AG04449 (cell line): Measurements from ENCODE around the gene BRD4.

Experiments used
- CTCF ChIA-PET: fragments of 350-600 bp; formaldehyde crosslinking; extraction: SDS; loops from one replicate; lab custom pipeline; 2021; ENCODE audit warnings: antibody characterized with exemption; lab: Yijun Ruan, JAX
- POLR2A ChIA-PET: fragments of 400-600, 350-600 bp; formaldehyde crosslinking; extraction: SDS; loops from one replicate; lab custom pipeline; 2020; ENCODE audit warnings: antibody characterized with exemption, inconsistent platforms; lab: Yijun Ruan, JAX
- DNase-seq: peaks from one replicate; pipeline ENCODE4 v3.0.0-alpha.2; 2010; ENCODE audit warnings: low read depth, low spot score
- H3K4me3 ChIP-seq: 2 replicates; pipeline ENCODE4 v1.5.1; 2011; ENCODE audit warnings: low read depth, mild to moderate bottlenecking, control low read depth, low read length
- TF ChIP-seq, protein P1 (sequence below): IDR thresholded peaks from one replicate; pipeline ENCODE4 v1.5.1; 2011; ENCODE audit warnings: mild to moderate bottlenecking, moderate library complexity, low read length, control low read depth, inconsistent platforms; ENCODE audit not compliant: insufficient read depth; ENCODE audit errors: missing control alignments

BRD4 gene

DNA sequence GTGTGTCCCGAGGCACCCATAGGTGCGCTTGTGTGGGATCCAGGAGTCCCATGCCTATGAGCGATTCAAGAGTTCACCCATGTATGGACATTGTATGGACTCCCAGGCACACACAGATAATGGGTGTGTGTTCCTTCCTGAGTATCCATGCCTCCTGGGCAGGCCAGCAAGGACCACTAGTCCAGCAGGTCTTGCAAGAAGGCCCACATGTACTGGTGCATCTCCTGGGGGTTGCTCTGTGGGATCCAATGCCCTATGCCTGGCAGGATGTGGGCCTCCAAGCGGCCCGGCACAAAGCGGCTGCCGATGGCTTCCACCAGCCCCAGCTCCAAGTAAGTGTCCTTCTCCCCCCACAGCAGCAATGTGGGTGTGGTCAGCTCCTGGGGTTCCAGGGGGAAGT, 105.1 kb downstream of the BRD4 start:
- TF ChIP-seq, protein P1, sequence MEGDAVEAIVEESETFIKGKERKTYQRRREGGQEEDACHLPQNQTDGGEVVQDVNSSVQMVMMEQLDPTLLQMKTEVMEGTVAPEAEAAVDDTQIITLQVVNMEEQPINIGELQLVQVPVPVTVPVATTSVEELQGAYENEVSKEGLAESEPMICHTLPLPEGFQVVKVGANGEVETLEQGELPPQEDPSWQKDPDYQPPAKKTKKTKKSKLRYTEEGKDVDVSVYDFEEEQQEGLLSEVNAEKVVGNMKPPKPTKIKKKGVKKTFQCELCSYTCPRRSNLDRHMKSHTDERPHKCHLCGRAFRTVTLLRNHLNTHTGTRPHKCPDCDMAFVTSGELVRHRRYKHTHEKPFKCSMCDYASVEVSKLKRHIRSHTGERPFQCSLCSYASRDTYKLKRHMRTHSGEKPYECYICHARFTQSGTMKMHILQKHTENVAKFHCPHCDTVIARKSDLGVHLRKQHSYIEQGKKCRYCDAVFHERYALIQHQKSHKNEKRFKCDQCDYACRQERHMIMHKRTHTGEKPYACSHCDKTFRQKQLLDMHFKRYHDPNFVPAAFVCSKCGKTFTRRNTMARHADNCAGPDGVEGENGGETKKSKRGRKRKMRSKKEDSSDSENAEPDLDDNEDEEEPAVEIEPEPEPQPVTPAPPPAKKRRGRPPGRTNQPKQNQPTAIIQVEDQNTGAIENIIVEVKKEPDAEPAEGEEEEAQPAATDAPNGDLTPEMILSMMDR = no peak
- no peak for DNase-seq
- ChIA-PET CTCF (no interaction called here), POLR2A (no interaction called here)
- H3K4me3 ChIP-seq = no peak overlapping the region

DNA sequence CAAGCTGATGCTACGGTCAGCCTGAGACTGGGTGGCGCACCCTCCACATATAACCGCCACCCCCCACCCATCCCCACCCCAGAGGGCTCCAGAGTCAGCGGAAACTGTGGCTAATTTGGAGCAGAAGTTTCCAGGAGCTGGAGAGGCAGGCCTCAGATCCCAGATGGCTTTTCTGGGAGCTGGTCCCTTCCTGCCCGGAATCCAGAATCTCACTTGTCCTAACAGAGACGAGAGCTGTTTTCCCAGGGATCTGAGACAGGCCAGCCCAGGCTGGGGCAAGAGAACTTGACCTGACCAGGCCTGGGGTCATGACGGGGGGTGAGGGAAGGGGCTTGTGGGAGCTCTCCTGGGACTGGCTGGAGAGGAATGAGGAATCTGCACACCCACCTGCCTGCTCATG, 106.6 kb downstream of the BRD4 start:
- ChIA-PET CTCF (no interaction called here), POLR2A (interaction anchor here (0.6 to 1.0 kb wide), 2 partner anchors 72 to 153 kb away, joined by 3 read pairs; no protein-coding TSS in a partner anchor)
- TF ChIP-seq, protein P1 = no peak
- H3K4me3 ChIP-seq = no peak overlapping the region
- DNase-seq = no peak

DNA sequence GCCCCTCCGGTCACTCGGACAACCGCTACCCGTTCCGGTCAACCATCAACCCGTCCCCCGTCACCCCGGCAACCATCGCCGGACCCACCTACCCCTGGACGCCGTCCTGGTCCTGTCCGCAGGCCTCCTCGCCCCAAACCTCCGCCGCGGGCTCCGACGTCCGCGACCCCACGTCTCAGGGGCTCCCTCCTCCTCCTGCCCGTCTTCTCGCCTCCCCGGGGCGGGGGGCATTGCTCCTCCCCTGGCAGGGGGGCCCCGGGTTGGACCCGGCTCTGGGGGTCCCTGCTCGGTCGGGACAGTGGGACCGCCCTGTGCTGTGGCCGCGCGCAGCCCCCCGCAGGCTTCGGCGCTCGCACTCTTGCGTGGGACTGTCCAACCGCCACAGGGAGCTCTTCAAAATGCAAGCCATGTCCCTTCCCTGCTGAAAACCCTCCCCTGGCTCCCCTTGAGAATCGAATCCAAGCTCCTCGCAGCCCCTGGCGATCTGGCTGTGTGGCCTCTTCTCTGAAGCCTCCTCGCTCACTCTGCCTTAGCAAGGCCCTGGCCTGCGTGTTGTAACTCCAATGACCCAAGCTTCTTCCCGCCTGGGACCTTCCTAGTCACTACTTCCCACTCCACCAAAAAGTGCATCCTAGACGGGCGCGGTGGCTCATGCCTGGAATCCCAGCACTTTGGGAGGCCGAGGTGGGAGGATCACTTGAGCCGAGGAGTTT, 108.5 kb downstream of the BRD4 start:
- TF ChIP-seq, protein P1 = no peak
- ChIA-PET POLR2A (interaction anchor here (1.0 kb wide), 1 partner anchor 12 kb away, joined by 3 read pairs; no protein-coding TSS in a partner anchor), CTCF (interaction anchor here (0.9 to 1.4 kb wide), 2 partner anchors 10 to 26 kb away, joined by 3 to 5 read pairs; no protein-coding TSS in a partner anchor)
- no peak for DNase-seq
- H3K4me3 ChIP-seq = peak overlapping the region; percentile 75

DNA sequence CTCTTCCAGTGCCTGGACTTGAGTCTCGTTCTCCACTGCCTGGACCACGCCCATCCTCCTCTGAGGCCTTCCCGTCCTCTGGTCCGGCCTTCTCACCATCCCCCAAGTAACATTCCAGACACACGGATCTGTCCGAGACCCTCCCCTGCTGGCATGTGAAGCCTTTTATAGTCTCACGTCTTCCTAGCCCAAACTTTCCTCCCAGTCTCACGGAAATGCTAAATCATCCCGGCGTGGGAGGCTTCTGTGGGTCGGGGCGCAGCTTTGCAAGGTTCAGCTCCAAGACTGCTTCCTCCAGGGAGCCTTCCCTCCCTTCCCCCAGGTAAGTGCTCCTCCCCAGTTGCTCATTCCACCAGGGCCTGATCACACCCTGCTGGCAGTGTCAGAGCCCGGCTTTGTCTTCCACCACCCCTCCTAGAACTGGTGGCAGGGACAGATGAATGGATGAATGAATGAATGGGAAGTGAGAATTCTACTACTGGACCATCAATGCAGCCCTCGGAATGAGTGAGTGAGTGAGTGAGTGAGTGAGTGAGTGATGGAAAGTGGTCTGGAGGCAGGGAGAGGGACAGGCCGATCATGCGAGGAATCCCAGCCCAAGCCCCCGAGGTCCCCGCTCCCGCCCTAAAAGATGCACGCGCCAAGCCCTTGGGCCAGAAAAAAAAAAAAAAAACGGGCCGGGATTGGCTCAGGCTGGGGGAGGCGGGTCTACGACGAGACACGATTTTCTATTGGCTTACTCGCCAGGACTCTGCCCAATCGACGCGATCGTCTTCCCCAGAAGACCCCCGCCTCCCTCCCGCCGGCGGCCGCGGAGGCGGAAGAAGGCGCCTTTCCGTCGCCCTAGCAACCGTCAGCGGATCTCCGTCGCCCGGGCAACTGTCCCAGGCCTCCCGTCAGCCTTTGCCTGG, 109.3 kb downstream of the BRD4 start:
- POLR2A ChIA-PET = no interaction called here
- TF ChIP-seq, protein P1 = no peak
- peak; percentile 72 for DNase-seq
- CTCF ChIA-PET = interaction anchor here (0.9 to 1.4 kb wide), 2 partner anchors 11 to 27 kb away, joined by 3 to 5 read pairs; no protein-coding TSS in a partner anchor
- H3K4me3 ChIP-seq = peak overlapping the region; percentile 75

DNA sequence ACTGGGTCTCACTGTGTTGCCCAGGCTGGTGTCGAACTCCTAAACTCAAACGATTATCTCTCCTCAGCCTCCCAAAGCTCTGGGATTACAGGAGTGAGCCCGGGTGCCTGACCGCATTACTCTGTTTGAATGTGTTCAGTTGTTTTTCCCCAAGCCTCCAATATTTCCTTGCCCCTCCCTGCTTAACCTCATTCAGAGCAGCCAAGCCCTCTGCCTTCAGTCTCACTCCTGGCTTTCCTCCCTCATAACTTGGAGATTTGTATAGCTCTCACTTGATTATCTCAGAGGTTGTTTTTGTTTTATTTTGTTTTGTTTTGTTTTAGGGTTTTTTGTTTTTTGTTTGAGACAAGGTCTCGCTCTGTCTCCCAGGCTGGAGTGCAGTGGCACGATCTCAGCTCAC, 111.5 kb downstream of the BRD4 start:
- POLR2A ChIA-PET = interaction anchor here (0.7 kb wide), 1 partner anchor 33 kb away, joined by 3 read pairs; no protein-coding TSS in a partner anchor
- DNase-seq = no peak
- CTCF ChIA-PET = no interaction called here
- no peak overlapping the region for H3K4me3 ChIP-seq
- TF ChIP-seq, protein P1 = no peak
